HepG2 (cell line): Measurements from ENCODE around the gene JMJD6. TPM values are rescaled to one million over a fixed set of nuclear protein-coding genes. Genes with fewer than 3 reads are reported as not detected.

Experiments
- ARID5B ChIP-seq: IDR thresholded peaks from 2 replicates; pipeline ENCODE4 v1.4.0; 2020; ENCODE audit warnings: mild to moderate bottlenecking, missing genetic modification reagents
- ATF7 ChIP-seq, 2 experiments: fragments of 450-650 bp in 1 of 2; sonication (generic) in 1 of 2; formaldehyde crosslinking in 1 of 2; IDR thresholded peaks; 2 replicates each; pipeline versions ENCODE4 v1.4.0 to v1.6.1; 2016 to 2020; ENCODE audit warnings: antibody characterized with exemption in 1 of 2, mild to moderate bottlenecking in 1 of 2, missing genetic modification reagents in 1 of 2
- HMG20A ChIP-seq: IDR thresholded peaks from 2 replicates; pipeline ENCODE4 v1.6.1; 2016; ENCODE audit warnings: borderline replicate concordance
- HOXA5 ChIP-seq: sonication (generic); formaldehyde crosslinking; IDR thresholded peaks from 2 replicates; pipeline ENCODE4 v1.4.0; 2020; ENCODE audit warnings: missing genetic modification reagents
- NR1H2 ChIP-seq: sonication (generic); formaldehyde crosslinking; IDR thresholded peaks from 2 replicates; pipeline ENCODE4 v1.8.1; 2022; ENCODE audit warnings: low read depth, missing genetic modification reagents, borderline replicate concordance
- PCBP1 ChIP-seq: fragments of 200-400 bp; formaldehyde crosslinking; IDR thresholded peaks from 2 replicates; pipeline ENCODE4 v1.6.1; 2017; ENCODE audit warnings: mild to moderate bottlenecking, low read depth, low read length, borderline replicate concordance
- POGK ChIP-seq: sonication (generic); formaldehyde crosslinking; conservative IDR thresholded peaks from 2 replicates; pipeline ENCODE4 v1.8.0; 2022; ENCODE audit warnings: mild to moderate bottlenecking, moderate library complexity, missing genetic modification reagents
- TBX2 ChIP-seq: sonication (generic); formaldehyde crosslinking; IDR thresholded peaks from 2 replicates; pipeline ENCODE4 v1.5.0; 2020; ENCODE audit warnings: missing genetic modification reagents, mild to moderate bottlenecking, borderline replicate concordance
- TP53 ChIP-seq: sonication (generic); formaldehyde crosslinking; conservative IDR thresholded peaks from 2 replicates; pipeline ENCODE4 v1.4.0; 2020; ENCODE audit warnings: missing genetic modification reagents
- ZFX ChIP-seq: sonication (generic); formaldehyde crosslinking; IDR thresholded peaks from 2 replicates; pipeline ENCODE4 v1.4.0; 2020; ENCODE audit warnings: mild to moderate bottlenecking, low read depth, missing genetic modification reagents, moderate library complexity
- ZNF142 ChIP-seq: sonication (generic); formaldehyde crosslinking; IDR thresholded peaks from 2 replicates; pipeline ENCODE4 v1.4.0; 2020; ENCODE audit warnings: missing genetic modification reagents
- ZNF616 ChIP-seq: sonication (generic); formaldehyde crosslinking; IDR thresholded peaks from 2 replicates; pipeline ENCODE4 v1.5.0; 2020; ENCODE audit warnings: low read depth, mild to moderate bottlenecking, missing genetic modification reagents
- ZNF878 ChIP-seq: sonication (generic); formaldehyde crosslinking; IDR thresholded peaks from 2 replicates; pipeline ENCODE4 v1.8.1; 2023; ENCODE audit warnings: mild to moderate bottlenecking, missing genetic modification reagents, moderate library complexity
- polyA plus RNA-seq, 8 experiments: library from polyadenylated mRNA; depleted of rRNA in 3 of 8; stranded (reverse) in 7 of 8; unstranded in 1 of 8; fragments of >200 nt; fragmentation: Illumina TruSeq in 4 of 8; extraction: Trizol in 4 of 8; gene quantifications; 2 replicates each; pipeline versions ENCODE4 v1.2.1 to v1.2.3, GENCODE V29; 2011 to 2016; ENCODE audit warnings: low read depth in 4 of 8, missing spikeins in 1 of 8, mixed read lengths in 1 of 8; ENCODE audit not compliant: insufficient read depth in 1 of 8
- total RNA-seq, 5 experiments: library from RNA; depleted of rRNA; stranded (reverse); fragments of >200 nt; fragmentation: Illumina TruSeq; extraction: Trizol; gene quantifications; 2 replicates each; pipeline ENCODE4 v1.2.3, GENCODE V29; 2016; ENCODE audit warnings: low read depth in 1 of 5

JMJD6 gene
- total and polyA plus RNA-seq, 2 of the 13 experiments (the other 11 are each of a cell fraction or from before 2014, with no cell fraction given) = 33.6 to 41.0 TPM

GRCh38 chr17:76707985-76708807 lies 18.2 kb downstream of the JMJD6 start (continued):
- 0 out of 2 replicates have a peak, but pooled peaks have one; percentile 8 for TF ChIP-seq ARID5B (CRISPR knock-in tag)
- TF ChIP-seq TBX2 (CRISPR knock-in tag) = no peak
- TF ChIP-seq HOXA5 (CRISPR knock-in tag) = no peak
- no peak for TF ChIP-seq POGK (CRISPR knock-in tag)
- no peak for TF ChIP-seq ATF7 (IDR thresholded peaks at IDR 0.05)
- TF ChIP-seq ATF7 (CRISPR knock-in tag; IDR thresholded peaks at IDR 0.05) = no peak
- TF ChIP-seq HMG20A (CRISPR knock-in tag) = no peak
- peak; percentile 51; the same call in 1 of the 2 replicates for TF ChIP-seq ZFX (CRISPR knock-in tag)
- no peak for TF ChIP-seq ZNF616 (CRISPR knock-in tag)
- no peak for TF ChIP-seq ZNF142 (CRISPR knock-in tag)
- no peak for TF ChIP-seq ZNF878 (CRISPR knock-in tag)
- TF ChIP-seq PCBP1 = no peak
- no peak for TF ChIP-seq NR1H2 (CRISPR knock-in tag)
- no peak for TF ChIP-seq TP53 (CRISPR knock-in tag)
